Mesenchymal stem cell (in vitro differentiated cells and primary cell): ENCODE measurements around the gene FSTL3.

Experiments
- DNase-seq: peaks from one replicate; pipeline ENCODE4 v3.0.0-alpha.2; 2013
- H2AFZ ChIP-seq: one replicate; pipeline ENCODE4 v1.6.1; 2013; ENCODE audit warnings: low read depth, mild to moderate bottlenecking, control low read depth, inconsistent platforms, low read length, moderate library complexity
- H2AK5ac ChIP-seq: 2 replicates; pipeline ENCODE4 v1.6.1; 2013; ENCODE audit warnings: low read length, moderate library complexity, mild to moderate bottlenecking, inconsistent platforms; ENCODE audit not compliant: severe bottlenecking
- H2BK120ac ChIP-seq: one replicate; pipeline ENCODE4 v1.6.1; 2013; ENCODE audit warnings: low read depth, mild to moderate bottlenecking, inconsistent platforms, low read length, moderate library complexity
- H2BK12ac ChIP-seq, 2 experiments: one replicate each; pipeline ENCODE4 v1.6.1; 2013; ENCODE audit warnings: inconsistent platforms in 2 of 2, low read length in 2 of 2, mild to moderate bottlenecking in 2 of 2, moderate library complexity in 2 of 2, control low read depth in 1 of 2
- H2BK15ac ChIP-seq: one replicate; pipeline ENCODE4 v1.6.1; 2013; ENCODE audit warnings: mild to moderate bottlenecking, low read depth, inconsistent platforms; ENCODE audit not compliant: poor library complexity, severe bottlenecking
- H2BK5ac ChIP-seq: 2 replicates; pipeline ENCODE4 v1.6.1; 2013; ENCODE audit warnings: low read depth, mild to moderate bottlenecking, low read length, control low read depth, inconsistent platforms; ENCODE audit not compliant: poor library complexity, severe bottlenecking
- H3K14ac ChIP-seq, 2 experiments: one replicate each; pipeline ENCODE4 v1.6.1; 2013; ENCODE audit warnings: inconsistent platforms in 2 of 2, low read length in 2 of 2, control low read depth in 1 of 2, mild to moderate bottlenecking in 1 of 2, moderate library complexity in 1 of 2
- H3K18ac ChIP-seq, 2 experiments: one replicate each; pipeline ENCODE4 v1.6.1; 2013; ENCODE audit warnings: inconsistent platforms in 2 of 2, low read length in 2 of 2, control low read depth in 1 of 2, low read depth in 1 of 2, mild to moderate bottlenecking in 1 of 2
- H3K23ac ChIP-seq, 2 experiments: one replicate each; pipeline ENCODE4 v1.6.1; 2013; ENCODE audit warnings: inconsistent platforms in 2 of 2, low read length in 2 of 2, mild to moderate bottlenecking in 2 of 2, moderate library complexity in 2 of 2, control low read depth in 1 of 2
- H3K27ac ChIP-seq: 2 replicates; pipeline ENCODE4 v1.5.1; 2013; ENCODE audit warnings: mild to moderate bottlenecking, moderate library complexity, low read length, control low read depth, inconsistent platforms; ENCODE audit not compliant: poor library complexity, severe bottlenecking
- H3K27me3 ChIP-seq, 2 experiments: 2 replicates each; pipeline versions ENCODE4 v1.6.1 to v1.7.0; 2013; ENCODE audit warnings: low read length in 2 of 2, mild to moderate bottlenecking in 2 of 2, moderate library complexity in 2 of 2, control low read depth in 1 of 2, inconsistent platforms in 1 of 2; ENCODE audit not compliant: control insufficient read depth in 1 of 2, insufficient read depth in 1 of 2
- H3K36me3 ChIP-seq, 2 experiments: 2 replicates each; pipeline versions ENCODE4 v1.6.1 to v1.7.0; 2013; ENCODE audit warnings: low read length in 2 of 2, control low read depth in 1 of 2, inconsistent platforms in 1 of 2, low read depth in 1 of 2, mild to moderate bottlenecking in 1 of 2; ENCODE audit not compliant: insufficient read depth in 2 of 2, control insufficient read depth in 1 of 2
- H3K4ac ChIP-seq, 2 experiments: one replicate each; pipeline ENCODE4 v1.6.1; 2013; ENCODE audit warnings: inconsistent platforms in 2 of 2, low read length in 2 of 2, mild to moderate bottlenecking in 2 of 2, moderate library complexity in 2 of 2, control low read depth in 1 of 2, low read depth in 1 of 2
- H3K4me1 ChIP-seq: 2 replicates; pipeline ENCODE4 v1.6.1; 2013; ENCODE audit warnings: low read depth, low read length, control low read depth; ENCODE audit not compliant: control insufficient read depth, insufficient read depth
- H3K4me2 ChIP-seq: 2 replicates; pipeline ENCODE4 v1.6.1; 2013; ENCODE audit warnings: low read length, mild to moderate bottlenecking, inconsistent platforms; ENCODE audit not compliant: poor library complexity, severe bottlenecking
- H3K4me3 ChIP-seq, 2 experiments: 2 replicates each; pipeline versions ENCODE4 v1.5.1 to v1.7.0; 2013; ENCODE audit warnings: low read length in 2 of 2, mild to moderate bottlenecking in 2 of 2, control low read depth in 1 of 2, low read depth in 1 of 2; ENCODE audit not compliant: insufficient read depth in 1 of 2
- H3K79me1 ChIP-seq: replicated peaks from 2 replicates; pipeline ENCODE4 v1.6.1; 2013; ENCODE audit warnings: mild to moderate bottlenecking, control low read depth, low read length, inconsistent platforms; ENCODE audit not compliant: poor library complexity, severe bottlenecking
- H3K9ac ChIP-seq: 2 replicates; pipeline ENCODE4 v1.7.0; 2013; ENCODE audit warnings: mild to moderate bottlenecking, low read length, moderate library complexity
- H3K9me3 ChIP-seq: 2 replicates; pipeline ENCODE4 v1.7.0; 2013; ENCODE audit warnings: mild to moderate bottlenecking, low read length; ENCODE audit not compliant: control insufficient read depth
- H4K8ac ChIP-seq: one replicate; pipeline ENCODE4 v1.6.1; 2013; ENCODE audit warnings: inconsistent platforms, mild to moderate bottlenecking, low read length, moderate library complexity
- H4K91ac ChIP-seq: one replicate; pipeline ENCODE4 v1.6.1; 2013; ENCODE audit warnings: mild to moderate bottlenecking, low read length, inconsistent platforms
- WGBS: methylation state at CpG from one replicate; pipeline ENCODE4 v1.1.7; 2013; ENCODE audit warnings: mixed read lengths; 5-methylcytosine and 5-hydroxymethylcytosine counted together

The FSTL3 gene

DNA sequence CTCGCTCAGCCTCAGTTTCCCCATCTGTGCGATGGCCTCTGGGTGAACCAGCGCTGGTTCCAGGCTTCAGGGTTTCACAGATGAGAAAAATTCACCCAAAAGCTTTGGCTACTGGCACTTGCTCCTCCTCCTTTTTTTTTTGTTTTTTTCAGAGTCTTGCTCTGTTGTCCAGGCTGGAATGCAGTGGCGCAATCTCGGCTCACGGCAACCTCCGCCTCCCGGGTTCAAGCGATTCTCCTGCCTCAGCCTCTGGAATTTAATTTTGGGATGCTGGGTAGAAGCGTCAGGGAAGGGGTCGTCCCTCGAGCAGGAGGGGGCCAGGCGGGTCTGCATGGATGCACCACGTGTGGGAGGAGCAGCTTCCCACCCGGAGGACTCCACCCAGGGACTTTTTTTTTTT lies 12.0 kb downstream of the FSTL3 start:
- H3K9ac ChIP-seq, result no peak overlapping the region
- H2BK5ac ChIP-seq, result no peak overlapping the region
- DNase-seq, result no peak
- no peak overlapping the region for H3K18ac ChIP-seq
- H2AK5ac ChIP-seq, result no peak overlapping the region
- no peak overlapping the region for H3K27ac ChIP-seq
- no peak overlapping the region for H3K4me3 ChIP-seq
- no peaks in the 10 kb centered on the region for H3K27me3 ChIP-seq
- H3K4ac ChIP-seq, result no peak overlapping the region
- H2BK15ac ChIP-seq, result no peak overlapping the region
- H2AFZ ChIP-seq, result no peak overlapping the region
- no peaks in the 10 kb centered on the region for H3K79me1 ChIP-seq
- no peak overlapping the region for H3K4me2 ChIP-seq
- no peak overlapping the region for H2BK12ac ChIP-seq
- H2BK120ac ChIP-seq, result no peak overlapping the region
- no peak overlapping the region for H4K8ac ChIP-seq
- no peak overlapping the region for H3K14ac ChIP-seq
- H3K23ac ChIP-seq, result no peak overlapping the region
- 84% methylated on average over 15 of the region's 15 CpGs for WGBS
- H3K36me3 ChIP-seq, result peaks cover 0 to 2% of the 10 kb centered on the region in 2 experiments
- peaks cover 3% of the 10 kb centered on the region for H3K4me1 ChIP-seq
- no peak overlapping the region for H4K91ac ChIP-seq
- H3K9me3 ChIP-seq, result no peaks in the 10 kb centered on the region

DNA sequence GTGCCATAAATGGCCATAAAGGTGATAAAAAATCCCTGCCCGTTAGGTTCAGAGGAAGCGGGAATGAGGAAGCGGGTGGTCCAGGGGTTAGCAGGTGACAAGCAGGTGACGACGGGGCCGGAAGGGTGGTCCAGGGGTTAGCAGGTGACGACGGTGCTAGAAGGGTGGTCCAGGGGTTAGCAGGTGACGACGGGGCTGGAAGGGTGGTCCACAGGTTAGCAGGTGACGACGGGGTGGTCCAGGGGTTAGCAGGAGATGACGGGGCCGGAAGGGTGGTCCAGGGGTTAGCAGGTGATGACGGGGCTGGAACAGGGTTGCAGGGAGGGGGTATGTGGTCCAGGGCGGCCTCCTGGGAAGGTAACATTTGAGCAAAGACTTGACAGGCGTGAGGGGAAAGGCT lies 12.8 kb downstream of the FSTL3 start:
- WGBS, result 95% methylated on average over 17 of the region's 17 CpGs
- Histone ChIP-seq H2BK12ac (no peak overlapping the region), H3K27me3 (no peaks in the 10 kb centered on the region), H2BK15ac (no peak overlapping the region), H3K23ac (no peak overlapping the region), H3K14ac (no peak overlapping the region), H4K91ac (no peak overlapping the region), H3K4ac (no peak overlapping the region), H3K4me3 (no peak overlapping the region), H3K4me1 (peaks cover 3% of the 10 kb centered on the region), H2BK5ac (no peak overlapping the region), H3K79me1 (no peaks in the 10 kb centered on the region), H2BK120ac (no peak overlapping the region), H3K4me2 (no peak overlapping the region), H3K36me3 (no peaks in the 10 kb centered on the region), H3K9ac (no peak overlapping the region), H4K8ac (no peak overlapping the region), H2AFZ (no peak overlapping the region), H2AK5ac (no peak overlapping the region), H3K18ac (no peak overlapping the region), H3K9me3 (no peaks in the 10 kb centered on the region), H3K27ac (no peak overlapping the region)
- DNase-seq, result no peak

- H2BK12ac ChIP-seq, result no peak overlapping the region
- WGBS, result 73% methylated on average over 18 of the region's 18 CpGs
- H3K79me1 ChIP-seq, result no peaks in the 10 kb centered on the region
Measured at GRCh38 chr19:690203-690602, 14.0 kb downstream of the FSTL3 start.

GRCh38 chr19:694481-695351 lies 18.5 kb downstream of the FSTL3 start:
- Histone ChIP-seq H3K79me1 (no peaks in the 10 kb centered on the region), H4K91ac (peak overlapping the region; percentile 27), H2BK120ac (no peak overlapping the region), H3K4me1 (no peaks in the 10 kb centered on the region), H3K23ac (no peak overlapping the region), H3K27ac (no peak overlapping the region), H3K18ac (no peak overlapping the region), H2AFZ (no peak overlapping the region), H3K4me3 (no peak overlapping the region), H2AK5ac (no peak overlapping the region), H2BK5ac (no peak overlapping the region), H2BK15ac (no peak overlapping the region), H3K4ac (no peak overlapping the region), H3K4me2 (no peak overlapping the region), H3K27me3 (peaks cover 0 to 5% of the 10 kb centered on the region in 2 experiments), H3K36me3 (no peaks in the 10 kb centered on the region), H3K9ac (no peak overlapping the region), H3K9me3 (no peaks in the 10 kb centered on the region), H3K14ac (no peak overlapping the region), H2BK12ac (no peak overlapping the region), H4K8ac (no peak overlapping the region)
- 67% methylated on average over 39 of the region's 41 CpGs for WGBS
- DNase-seq, result no peak

More at GRCh38 chr19:690203-690602, 14.0 kb downstream of the FSTL3 start:
- Histone ChIP-seq H3K36me3 (no peaks in the 10 kb centered on the region), H4K91ac (no peak overlapping the region), H2BK120ac (no peak overlapping the region), H3K23ac (no peak overlapping the region), H2BK15ac (no peak overlapping the region), H3K27me3 (peaks cover 0 to under 1% of the 10 kb centered on the region in 2 experiments), H3K4me2 (no peak overlapping the region), H2AK5ac (no peak overlapping the region), H3K4ac (no peak overlapping the region), H3K9me3 (no peaks in the 10 kb centered on the region), H3K9ac (no peak overlapping the region), H3K18ac (no peak overlapping the region), H3K4me1 (peaks cover 2% of the 10 kb centered on the region), H3K27ac (no peak overlapping the region), H2AFZ (no peak overlapping the region), H2BK5ac (no peak overlapping the region), H4K8ac (no peak overlapping the region), H3K14ac (no peak overlapping the region), H3K4me3 (no peak overlapping the region)
- no peak for DNase-seq
